OCI-LY7 (cell line): ENCODE measurements around the gene SIM1.

Experiments
- EZH2phosphoT487 ChIP-seq: fragments of 200-600 bp; sonication (generic); IDR thresholded peaks from 2 replicates; pipeline ENCODE4 v1.6.1; 2018; ENCODE audit warnings: low read depth, borderline replicate concordance, mild to moderate bottlenecking, mixed run types, antibody characterized with exemption, low read length, moderate library complexity, mixed read lengths
- TF ChIP-seq, protein P1 (sequence below): fragments of 200-600 bp; sonication (generic); conservative IDR thresholded peaks from 2 replicates; pipeline ENCODE4 v1.5.1; 2014; ENCODE audit warnings: mild to moderate bottlenecking, antibody characterized with exemption, low read length, moderate library complexity, mixed read lengths

DNA sequence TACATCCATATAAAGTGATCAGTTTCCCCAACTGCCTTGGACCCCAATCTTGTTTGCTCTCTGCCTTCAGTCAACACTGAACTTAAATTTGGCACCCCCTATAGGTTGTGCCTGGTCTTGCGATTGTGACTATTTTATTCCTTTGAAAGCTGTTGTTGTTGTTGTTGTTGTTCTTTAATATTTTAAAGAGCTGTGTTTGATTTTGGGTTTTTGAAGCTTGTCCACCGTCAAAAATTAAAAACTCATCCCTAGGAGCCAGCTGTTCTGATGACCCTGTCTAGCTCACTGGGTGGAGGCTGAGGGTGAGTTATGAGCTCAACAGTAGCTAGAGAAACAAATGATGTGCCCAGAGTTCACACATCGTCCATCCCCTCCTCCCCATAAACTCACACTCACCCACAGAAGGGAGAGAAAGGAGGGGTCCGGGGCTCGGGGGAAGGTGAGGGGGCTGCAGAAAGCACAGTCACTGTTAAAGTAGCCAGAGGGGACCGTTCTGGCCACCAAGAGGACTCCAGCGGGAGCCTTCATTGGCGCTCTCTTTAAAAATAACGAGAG, 4.0 kb downstream of the SIM1 start:
- TF ChIP-seq, protein P1, sequence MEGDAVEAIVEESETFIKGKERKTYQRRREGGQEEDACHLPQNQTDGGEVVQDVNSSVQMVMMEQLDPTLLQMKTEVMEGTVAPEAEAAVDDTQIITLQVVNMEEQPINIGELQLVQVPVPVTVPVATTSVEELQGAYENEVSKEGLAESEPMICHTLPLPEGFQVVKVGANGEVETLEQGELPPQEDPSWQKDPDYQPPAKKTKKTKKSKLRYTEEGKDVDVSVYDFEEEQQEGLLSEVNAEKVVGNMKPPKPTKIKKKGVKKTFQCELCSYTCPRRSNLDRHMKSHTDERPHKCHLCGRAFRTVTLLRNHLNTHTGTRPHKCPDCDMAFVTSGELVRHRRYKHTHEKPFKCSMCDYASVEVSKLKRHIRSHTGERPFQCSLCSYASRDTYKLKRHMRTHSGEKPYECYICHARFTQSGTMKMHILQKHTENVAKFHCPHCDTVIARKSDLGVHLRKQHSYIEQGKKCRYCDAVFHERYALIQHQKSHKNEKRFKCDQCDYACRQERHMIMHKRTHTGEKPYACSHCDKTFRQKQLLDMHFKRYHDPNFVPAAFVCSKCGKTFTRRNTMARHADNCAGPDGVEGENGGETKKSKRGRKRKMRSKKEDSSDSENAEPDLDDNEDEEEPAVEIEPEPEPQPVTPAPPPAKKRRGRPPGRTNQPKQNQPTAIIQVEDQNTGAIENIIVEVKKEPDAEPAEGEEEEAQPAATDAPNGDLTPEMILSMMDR = peak; percentile 64
- no peak for TF ChIP-seq EZH2phosphoT487
